Suprapubic skin (tissue), 4 donors: ENCODE data around the gene MMP17. TPM values are rescaled to one million over a fixed set of nuclear protein-coding genes. Genes with fewer than 3 reads are reported as not detected.

Experiments
- DNase-seq, 2 donors: peaks; one replicate each; pipeline ENCODE4 v3.0.0-alpha.2; 2019; ENCODE audit warnings: low spot score in 2 of 2
- H3K27ac ChIP-seq: fragments of 200-600 bp; sonication (generic); one replicate; pipeline ENCODE4 v1.5.1; 2019
- H3K27me3 ChIP-seq: fragments of 200-600 bp; sonication (generic); one replicate; pipeline ENCODE4 v1.5.1; 2019
- H3K36me3 ChIP-seq: fragments of 200-600 bp; sonication (generic); one replicate; pipeline ENCODE4 v1.5.1; 2019
- H3K4me1 ChIP-seq: fragments of 200-600 bp; sonication (generic); one replicate; pipeline ENCODE4 v1.5.1; 2019
- H3K4me3 ChIP-seq: fragments of 200-600 bp; sonication (generic); one replicate; pipeline ENCODE4 v1.5.1; 2019; ENCODE audit warnings: mild to moderate bottlenecking
- H3K9me3 ChIP-seq: fragments of 200-600 bp; sonication (generic); one replicate; pipeline ENCODE4 v1.5.1; 2019
- EP300 ChIP-seq: sonication (generic); formaldehyde crosslinking; IDR thresholded peaks from one replicate; pipeline ENCODE4 v1.6.1; 2017; ENCODE audit warnings: antibody characterized with exemption
- POLR2A ChIP-seq, 2 donors: fragments of 450-650 bp; IDR thresholded peaks; one replicate each; pipeline ENCODE4 v1.6.1; 2017; ENCODE audit warnings: antibody characterized with exemption in 2 of 2, mild to moderate bottlenecking in 2 of 2, moderate library complexity in 2 of 2
- POLR2AphosphoS5 ChIP-seq, 3 donors: sonication (generic); formaldehyde crosslinking; IDR thresholded peaks; one replicate each; pipeline ENCODE4 v1.6.1; 2017; ENCODE audit warnings: antibody characterized with exemption in 3 of 3
- WGBS: methylation state at CpG from one replicate; pipeline ENCODE4 v1.1.5; 2018; 5-methylcytosine and 5-hydroxymethylcytosine counted together
- total RNA-seq, 4 donors: library from RNA; depleted of rRNA; stranded (reverse); fragments of >200 nt; gene quantifications; one replicate each; pipeline ENCODE4 v1.1.0, GENCODE V29; 2016
- TF ChIP-seq, protein P1 (sequence below), 2 donors: fragments of 200-600 bp in 1 of 2; fragments of 450-650 bp in 1 of 2; sonication (generic) in 1 of 2; IDR thresholded peaks; one replicate each; pipeline ENCODE4 v1.5.1; 2016 to 2019; ENCODE audit warnings: antibody characterized with exemption in 2 of 2, mild to moderate bottlenecking in 1 of 2, moderate library complexity in 1 of 2

The MMP17 gene
- total RNA-seq, 4 donors from 2014 or later = 3.0 to 10.1 (median 5.6) TPM

DNA sequence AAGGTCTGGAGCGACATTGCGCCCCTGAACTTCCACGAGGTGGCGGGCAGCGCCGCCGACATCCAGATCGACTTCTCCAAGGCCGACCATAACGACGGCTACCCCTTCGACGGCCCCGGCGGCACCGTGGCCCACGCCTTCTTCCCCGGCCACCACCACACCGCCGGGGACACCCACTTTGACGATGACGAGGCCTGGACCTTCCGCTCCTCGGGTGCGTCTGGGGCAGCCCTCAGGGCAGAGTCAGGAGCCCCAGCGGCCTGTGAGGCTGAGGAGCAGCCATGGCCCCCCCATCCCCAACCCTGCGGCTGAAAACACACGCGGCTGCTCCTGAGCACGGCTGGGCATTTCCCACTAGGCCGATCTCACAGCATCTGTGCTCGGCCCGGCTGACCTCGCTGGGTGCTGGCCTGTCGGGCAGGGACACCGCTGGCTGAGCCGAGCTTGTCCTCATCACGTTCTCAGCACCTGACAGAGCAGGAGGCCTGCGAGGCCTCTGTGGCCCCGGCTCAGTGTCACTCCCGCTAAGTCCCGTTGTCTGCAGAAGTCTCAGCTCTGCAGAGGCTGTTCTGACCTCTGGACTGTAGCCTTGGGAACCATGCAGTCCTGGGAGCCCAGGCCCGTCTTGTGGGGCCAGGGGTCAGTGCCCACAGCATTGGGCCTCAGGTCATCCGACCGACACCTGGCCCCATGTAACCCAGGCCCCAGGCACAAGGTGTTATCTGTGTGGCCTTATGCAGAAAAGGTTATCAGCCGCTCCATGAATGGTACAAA, 12.6 kb downstream of the MMP17 start:
- Histone ChIP-seq H3K4me1 (no peaks in the 10 kb centered on the region), H3K36me3 (peaks cover 19% of the 10 kb centered on the region), H3K27me3 (peaks cover 2% of the 10 kb centered on the region), H3K4me3 (no peak overlapping the region), H3K27ac (no peak overlapping the region), H3K9me3 (no peaks in the 10 kb centered on the region)
- DNase-seq = no peak
- TF ChIP-seq, protein P1, sequence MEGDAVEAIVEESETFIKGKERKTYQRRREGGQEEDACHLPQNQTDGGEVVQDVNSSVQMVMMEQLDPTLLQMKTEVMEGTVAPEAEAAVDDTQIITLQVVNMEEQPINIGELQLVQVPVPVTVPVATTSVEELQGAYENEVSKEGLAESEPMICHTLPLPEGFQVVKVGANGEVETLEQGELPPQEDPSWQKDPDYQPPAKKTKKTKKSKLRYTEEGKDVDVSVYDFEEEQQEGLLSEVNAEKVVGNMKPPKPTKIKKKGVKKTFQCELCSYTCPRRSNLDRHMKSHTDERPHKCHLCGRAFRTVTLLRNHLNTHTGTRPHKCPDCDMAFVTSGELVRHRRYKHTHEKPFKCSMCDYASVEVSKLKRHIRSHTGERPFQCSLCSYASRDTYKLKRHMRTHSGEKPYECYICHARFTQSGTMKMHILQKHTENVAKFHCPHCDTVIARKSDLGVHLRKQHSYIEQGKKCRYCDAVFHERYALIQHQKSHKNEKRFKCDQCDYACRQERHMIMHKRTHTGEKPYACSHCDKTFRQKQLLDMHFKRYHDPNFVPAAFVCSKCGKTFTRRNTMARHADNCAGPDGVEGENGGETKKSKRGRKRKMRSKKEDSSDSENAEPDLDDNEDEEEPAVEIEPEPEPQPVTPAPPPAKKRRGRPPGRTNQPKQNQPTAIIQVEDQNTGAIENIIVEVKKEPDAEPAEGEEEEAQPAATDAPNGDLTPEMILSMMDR (IDR thresholded peaks at IDR 0.05) = no peak
- TF ChIP-seq POLR2A (IDR thresholded peaks at IDR 0.05) (no peak), EP300 (no peak), POLR2AphosphoS5 (IDR thresholded peaks at IDR 0.05) (no peak)
- 91% methylated on average over 24 of the region's 46 CpGs for WGBS

DNA sequence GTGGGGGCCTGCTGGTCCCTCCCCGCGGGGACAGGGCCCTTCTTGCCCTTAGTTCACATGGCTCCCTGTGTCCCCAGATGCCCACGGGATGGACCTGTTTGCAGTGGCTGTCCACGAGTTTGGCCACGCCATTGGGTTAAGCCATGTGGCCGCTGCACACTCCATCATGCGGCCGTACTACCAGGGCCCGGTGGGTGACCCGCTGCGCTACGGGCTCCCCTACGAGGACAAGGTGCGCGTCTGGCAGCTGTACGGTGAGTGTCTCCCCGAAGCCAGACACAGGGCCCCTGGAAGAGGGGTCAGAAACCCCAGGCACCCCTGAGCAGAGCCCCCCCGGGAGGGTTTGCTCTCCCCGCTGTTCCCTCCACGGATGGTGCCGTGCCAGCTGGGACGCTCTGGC, 13.4 kb downstream of the MMP17 start:
- Histone ChIP-seq H3K27ac (no peak overlapping the region), H3K36me3 (peaks cover 20% of the 10 kb centered on the region), H3K9me3 (no peaks in the 10 kb centered on the region), H3K4me3 (no peak overlapping the region), H3K27me3 (no peaks in the 10 kb centered on the region), H3K4me1 (no peaks in the 10 kb centered on the region)
- no peak for DNase-seq
- WGBS = 95% methylated on average over 11 of the region's 22 CpGs
- TF ChIP-seq EP300 = no peak
- TF ChIP-seq, protein P1 (IDR thresholded peaks at IDR 0.05) = no peak
- TF ChIP-seq POLR2AphosphoS5 (IDR thresholded peaks at IDR 0.05) = no peak
- no peak for TF ChIP-seq POLR2A (IDR thresholded peaks at IDR 0.05)

DNA sequence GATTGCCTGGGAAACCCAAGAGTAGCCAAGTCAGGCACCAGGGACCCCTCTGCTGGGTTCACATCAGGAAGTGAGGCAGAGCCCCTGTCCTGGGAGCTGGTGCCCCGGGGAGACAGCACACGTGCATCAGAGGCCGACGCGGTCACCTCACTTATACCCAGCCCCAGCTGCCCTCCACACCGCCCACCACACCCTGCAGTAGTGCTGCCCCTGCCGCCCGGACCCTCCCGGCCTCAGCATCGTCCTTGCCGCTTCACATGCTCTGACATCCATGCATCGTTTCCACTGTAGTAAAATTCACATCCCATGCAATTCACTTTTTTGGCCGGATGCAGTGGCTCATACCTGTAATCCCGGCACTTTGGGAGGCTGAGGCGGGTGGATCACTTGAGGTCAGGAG, 14.0 kb downstream of the MMP17 start:
- no peak for DNase-seq
- WGBS = 90% methylated on average over 15 of the region's 15 CpGs
- H3K36me3 ChIP-seq = peaks cover 20% of the 10 kb centered on the region
- H3K27ac ChIP-seq = no peak overlapping the region
- no peaks in the 10 kb centered on the region for H3K27me3 ChIP-seq
- H3K4me1 ChIP-seq = no peaks in the 10 kb centered on the region
- H3K9me3 ChIP-seq = no peaks in the 10 kb centered on the region
- H3K4me3 ChIP-seq = no peak overlapping the region
- TF ChIP-seq, protein P1 (IDR thresholded peaks at IDR 0.05) = no peak
- no peak for TF ChIP-seq POLR2A (IDR thresholded peaks at IDR 0.05)
- TF ChIP-seq EP300 = no peak
- no peak for TF ChIP-seq POLR2AphosphoS5 (IDR thresholded peaks at IDR 0.05)

DNA sequence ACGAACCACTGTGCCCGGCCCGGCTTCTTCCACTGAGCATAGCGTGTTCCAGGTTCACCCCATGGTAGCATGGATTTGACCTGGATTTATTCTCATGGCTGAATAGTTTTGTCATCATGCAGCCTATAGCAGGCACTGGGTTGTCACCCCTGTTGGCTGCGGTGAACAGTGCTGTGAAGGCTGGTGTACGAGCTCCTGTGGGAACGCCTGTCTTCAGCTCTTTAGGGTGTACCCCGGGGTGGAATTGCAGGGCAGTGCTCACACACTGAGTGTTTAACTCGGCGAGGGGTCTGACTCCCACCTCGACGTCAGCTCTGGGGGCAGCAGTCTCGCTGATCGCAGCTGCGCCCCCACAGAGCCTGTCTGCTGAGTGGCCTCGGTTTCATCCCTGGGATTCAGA, 15.3 kb downstream of the MMP17 start:
- WGBS = 88% methylated on average over 9 of the region's 16 CpGs

DNA sequence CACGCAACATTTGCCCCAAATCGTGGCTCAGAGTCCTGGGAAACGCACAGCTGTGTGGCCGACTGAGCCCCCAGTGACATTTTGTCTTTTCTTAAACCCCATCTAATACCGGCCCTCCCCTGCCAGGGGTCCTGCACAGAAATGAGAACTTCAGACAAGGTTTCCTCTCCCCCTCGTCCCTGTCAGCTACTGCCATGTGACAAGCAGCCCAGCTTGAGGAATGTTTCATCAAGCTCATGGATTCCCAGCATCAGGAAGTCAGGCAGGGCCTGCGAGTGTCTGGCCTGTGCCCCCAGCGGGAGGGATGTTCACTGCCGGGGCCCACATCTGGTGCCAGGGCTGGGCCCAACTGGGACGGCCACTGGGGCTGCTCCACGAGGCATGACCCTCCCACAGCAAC, 15.9 kb downstream of the MMP17 start:
- H3K4me1 ChIP-seq = no peaks in the 10 kb centered on the region
- no peak for TF ChIP-seq POLR2AphosphoS5 (IDR thresholded peaks at IDR 0.05)
- no peak overlapping the region for H3K27ac ChIP-seq
- 95% methylated on average over 11 of the region's 11 CpGs for WGBS
- no peaks in the 10 kb centered on the region for H3K27me3 ChIP-seq
- H3K9me3 ChIP-seq = no peaks in the 10 kb centered on the region
- H3K4me3 ChIP-seq = no peak overlapping the region
- H3K36me3 ChIP-seq = peaks cover 20% of the 10 kb centered on the region
- no peak for DNase-seq

More for the DNA sequence above, 15.3 kb downstream of the MMP17 start:
- no peak overlapping the region for H3K4me3 ChIP-seq
- no peaks in the 10 kb centered on the region for H3K9me3 ChIP-seq
- no peaks in the 10 kb centered on the region for H3K27me3 ChIP-seq
- TF ChIP-seq POLR2AphosphoS5 (IDR thresholded peaks at IDR 0.05) (no peak), EP300 (no peak)
- TF ChIP-seq, protein P1 (IDR thresholded peaks at IDR 0.05) = no peak
- no peaks in the 10 kb centered on the region for H3K4me1 ChIP-seq
- H3K36me3 ChIP-seq = peaks cover 20% of the 10 kb centered on the region
- no peak for DNase-seq
- H3K27ac ChIP-seq = no peak overlapping the region
